Measurements from ENCODE around the gene IL15RA.
A peak's percentile ranks its signal among the peaks of the same experiment; 100 is the strongest.

Gene IL15RA

DNA sequence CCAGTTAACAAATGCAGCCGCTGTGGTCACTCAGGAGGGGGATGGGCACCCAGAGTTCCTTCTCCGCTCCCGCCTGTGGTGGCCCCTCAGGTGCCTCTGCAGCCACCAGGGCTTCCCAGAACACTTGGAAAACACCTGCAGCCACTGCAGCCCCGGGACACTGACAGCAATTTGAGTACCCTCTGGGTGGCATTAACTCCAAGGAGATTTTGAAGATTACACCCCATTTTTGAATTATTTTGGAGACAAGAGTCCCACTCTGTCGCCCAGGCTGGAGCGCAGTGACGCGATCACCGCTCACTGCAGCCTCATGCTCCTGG, 32.2 kb downstream of the IL15RA start:
- Histone ChIP-seq H3K4me2 (ENCODE audit: low read length) (peak overlapping the region; percentile 11), H3K9ac (no peak overlapping the region), H3K79me2 (no peaks in the 10 kb centered on the region), H3K36me3 (ENCODE audit: control insufficient read depth, insufficient read depth, low read length) (no peaks in the 10 kb centered on the region), H3K27ac (peak overlapping the region; percentile 87), H3K4me3 (ENCODE audit: low read depth, low read length) (peak overlapping the region; percentile 18), H3K27me3 (ENCODE audit: control insufficient read depth, insufficient read depth, low read length) (no peaks in the 10 kb centered on the region), H2AFZ (no peak overlapping the region), H3K9me3 (ENCODE audit: control insufficient read depth, low read length) (no peaks in the 10 kb centered on the region), H3K4me1 (no peaks in the 10 kb centered on the region)
- TF ChIP-seq, protein P1, sequence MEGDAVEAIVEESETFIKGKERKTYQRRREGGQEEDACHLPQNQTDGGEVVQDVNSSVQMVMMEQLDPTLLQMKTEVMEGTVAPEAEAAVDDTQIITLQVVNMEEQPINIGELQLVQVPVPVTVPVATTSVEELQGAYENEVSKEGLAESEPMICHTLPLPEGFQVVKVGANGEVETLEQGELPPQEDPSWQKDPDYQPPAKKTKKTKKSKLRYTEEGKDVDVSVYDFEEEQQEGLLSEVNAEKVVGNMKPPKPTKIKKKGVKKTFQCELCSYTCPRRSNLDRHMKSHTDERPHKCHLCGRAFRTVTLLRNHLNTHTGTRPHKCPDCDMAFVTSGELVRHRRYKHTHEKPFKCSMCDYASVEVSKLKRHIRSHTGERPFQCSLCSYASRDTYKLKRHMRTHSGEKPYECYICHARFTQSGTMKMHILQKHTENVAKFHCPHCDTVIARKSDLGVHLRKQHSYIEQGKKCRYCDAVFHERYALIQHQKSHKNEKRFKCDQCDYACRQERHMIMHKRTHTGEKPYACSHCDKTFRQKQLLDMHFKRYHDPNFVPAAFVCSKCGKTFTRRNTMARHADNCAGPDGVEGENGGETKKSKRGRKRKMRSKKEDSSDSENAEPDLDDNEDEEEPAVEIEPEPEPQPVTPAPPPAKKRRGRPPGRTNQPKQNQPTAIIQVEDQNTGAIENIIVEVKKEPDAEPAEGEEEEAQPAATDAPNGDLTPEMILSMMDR (IDR thresholded peaks at IDR 0.05) = no peak

DNA sequence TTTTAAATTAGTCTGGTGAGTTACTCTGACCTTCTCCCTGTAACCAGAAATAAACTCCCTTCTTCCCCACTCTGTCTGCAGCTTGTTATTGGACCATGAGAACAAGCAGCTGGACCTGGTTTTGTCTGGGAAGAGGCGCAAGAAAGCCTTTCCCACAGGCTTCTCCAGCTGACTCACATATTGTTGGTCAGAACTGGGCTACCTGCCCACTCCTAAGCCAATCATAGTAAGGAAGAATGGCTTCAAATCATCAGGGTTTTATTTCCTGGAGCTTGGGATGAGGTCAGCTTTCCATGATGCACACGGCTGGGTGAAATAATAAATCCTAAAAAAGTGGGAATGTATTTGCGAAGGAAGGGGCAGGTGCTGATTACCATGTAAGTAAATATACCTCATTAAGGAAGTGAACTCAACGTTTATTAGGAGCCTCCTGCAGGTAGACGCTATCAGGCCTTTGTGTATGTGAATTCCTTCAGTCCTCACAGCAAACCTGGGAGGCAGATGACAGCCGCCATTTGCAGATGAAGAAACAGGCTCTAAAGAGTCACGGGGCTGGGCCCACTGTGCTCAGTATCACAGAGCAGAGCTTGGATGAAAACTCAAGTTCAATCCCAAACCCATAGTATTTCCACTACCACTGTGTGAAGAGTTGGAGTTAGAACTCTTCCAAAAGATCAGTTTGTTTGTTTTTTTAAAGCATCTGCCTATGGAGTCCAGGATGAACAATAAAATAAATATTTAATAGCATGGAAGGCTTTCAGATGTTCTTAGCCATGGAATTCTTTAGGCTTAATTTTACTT, 32.8 kb downstream of the IL15RA start:
- peak overlapping the region; percentile 17 for H2AFZ ChIP-seq
- no peaks in the 10 kb centered on the region for H3K4me1 ChIP-seq
- no peaks in the 10 kb centered on the region for H3K79me2 ChIP-seq
- no peaks in the 10 kb centered on the region for H3K9me3 ChIP-seq (ENCODE audit: control insufficient read depth, low read length)
- H3K27me3 ChIP-seq (ENCODE audit: control insufficient read depth, insufficient read depth, low read length) = no peaks in the 10 kb centered on the region
- peak overlapping the region; percentile 87 for H3K27ac ChIP-seq
- H3K36me3 ChIP-seq (ENCODE audit: control insufficient read depth, insufficient read depth, low read length) = no peaks in the 10 kb centered on the region
- peak overlapping the region; percentile 23 for H3K4me2 ChIP-seq (ENCODE audit: low read length)
- peak overlapping the region; percentile 6 for H3K9ac ChIP-seq
- TF ChIP-seq, protein P1 (IDR thresholded peaks at IDR 0.05) = no peak
- H3K4me3 ChIP-seq (ENCODE audit: low read depth, low read length) = peak overlapping the region; percentile 18

DNA sequence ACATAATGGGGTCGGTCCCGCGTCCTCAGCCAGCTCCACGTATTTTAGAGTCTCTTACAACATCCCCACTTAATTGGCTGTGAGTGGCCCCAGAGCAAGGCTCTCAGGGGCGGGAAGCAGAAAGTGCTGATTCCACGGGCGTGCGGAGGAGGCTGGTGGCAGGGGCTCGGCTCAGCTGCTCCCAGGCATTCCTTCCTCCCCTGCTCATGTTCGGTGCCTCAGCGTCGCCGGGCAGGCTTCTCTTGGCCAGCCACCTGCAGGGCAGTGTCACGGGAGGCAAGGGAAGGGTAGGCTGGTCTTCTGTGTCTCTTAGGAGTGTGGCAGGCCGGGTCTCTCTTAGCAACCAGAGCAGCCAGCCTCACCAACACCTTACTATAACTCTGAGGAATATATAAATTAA, 33.8 kb downstream of the IL15RA start:
- peak overlapping the region; percentile 87 for H3K27ac ChIP-seq
- H3K4me1 ChIP-seq = no peaks in the 10 kb centered on the region
- TF ChIP-seq, protein P1 (IDR thresholded peaks at IDR 0.05) = no peak
- no peaks in the 10 kb centered on the region for H3K27me3 ChIP-seq (ENCODE audit: control insufficient read depth, insufficient read depth, low read length)
- H3K4me3 ChIP-seq (ENCODE audit: low read depth, low read length) = no peak overlapping the region
- no peak overlapping the region for H3K9ac ChIP-seq
- no peaks in the 10 kb centered on the region for H3K36me3 ChIP-seq (ENCODE audit: control insufficient read depth, insufficient read depth, low read length)
- H3K79me2 ChIP-seq = no peaks in the 10 kb centered on the region
- no peaks in the 10 kb centered on the region for H3K9me3 ChIP-seq (ENCODE audit: control insufficient read depth, low read length)
- peak overlapping the region; percentile 35 for H2AFZ ChIP-seq
- H3K4me2 ChIP-seq (ENCODE audit: low read length) = peak overlapping the region; percentile 61

DNA sequence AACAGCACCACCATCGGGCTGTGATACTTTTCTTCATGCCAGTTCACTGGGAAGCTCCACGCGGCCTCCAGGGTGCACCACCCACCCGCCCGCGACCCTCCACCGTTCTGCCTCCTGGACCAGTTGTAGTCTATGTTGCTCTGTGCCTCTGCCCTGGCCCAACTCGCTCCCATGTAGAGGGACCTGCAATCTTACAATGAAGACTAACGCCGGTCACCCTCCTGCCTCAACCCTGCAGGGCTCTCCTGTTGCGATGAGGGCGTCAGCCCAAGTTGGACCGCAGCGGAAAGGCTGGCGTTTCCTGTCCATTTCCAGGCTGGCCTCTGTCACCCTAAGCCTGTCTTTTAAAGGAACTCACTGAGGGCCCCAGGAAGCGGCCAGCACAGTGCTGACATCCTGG, 34.9 kb downstream of the IL15RA start:
- Histone ChIP-seq H3K4me3 (ENCODE audit: low read depth, low read length) (no peak overlapping the region), H3K36me3 (ENCODE audit: control insufficient read depth, insufficient read depth, low read length) (no peaks in the 10 kb centered on the region), H3K9me3 (ENCODE audit: control insufficient read depth, low read length) (no peaks in the 10 kb centered on the region), H3K4me2 (ENCODE audit: low read length) (no peak overlapping the region), H3K27ac (peak overlapping the region; percentile 87), H3K4me1 (no peaks in the 10 kb centered on the region), H3K27me3 (ENCODE audit: control insufficient read depth, insufficient read depth, low read length) (no peaks in the 10 kb centered on the region), H3K79me2 (no peaks in the 10 kb centered on the region), H3K9ac (no peak overlapping the region), H2AFZ (no peak overlapping the region)
- TF ChIP-seq, protein P1 (IDR thresholded peaks at IDR 0.05) = no peak

DNA sequence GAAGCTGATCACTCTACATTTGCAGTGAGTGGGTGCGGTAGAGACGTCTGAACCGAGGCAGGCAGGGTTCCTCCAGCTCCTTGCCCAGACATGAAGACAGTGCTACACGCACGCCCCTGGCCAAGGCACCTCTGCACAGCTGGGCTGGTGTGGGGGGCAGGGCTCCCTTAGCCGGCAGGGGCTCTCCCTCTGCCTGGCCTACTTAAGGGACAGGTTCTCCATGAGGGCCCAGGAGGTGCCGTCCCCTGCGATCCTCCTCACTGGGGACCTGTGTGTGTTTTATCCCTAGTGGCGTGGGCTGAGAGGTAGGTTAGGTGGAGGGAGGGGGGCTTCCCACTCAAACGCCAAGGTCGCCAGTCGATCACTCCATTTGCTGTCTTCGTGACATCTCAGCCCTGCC, 35.3 kb downstream of the IL15RA start:
- H3K9ac ChIP-seq = no peak overlapping the region
- H3K27ac ChIP-seq = peak overlapping the region; percentile 87
- no peak overlapping the region for H3K4me2 ChIP-seq (ENCODE audit: low read length)
- no peaks in the 10 kb centered on the region for H3K4me1 ChIP-seq
- TF ChIP-seq, protein P1 (IDR thresholded peaks at IDR 0.05) = no peak
- H2AFZ ChIP-seq = no peak overlapping the region
- H3K4me3 ChIP-seq (ENCODE audit: low read depth, low read length) = no peak overlapping the region
- no peaks in the 10 kb centered on the region for H3K9me3 ChIP-seq (ENCODE audit: control insufficient read depth, low read length)
- no peaks in the 10 kb centered on the region for H3K36me3 ChIP-seq (ENCODE audit: control insufficient read depth, insufficient read depth, low read length)
- H3K27me3 ChIP-seq (ENCODE audit: control insufficient read depth, insufficient read depth, low read length) = no peaks in the 10 kb centered on the region
- no peaks in the 10 kb centered on the region for H3K79me2 ChIP-seq
